GM12878 (cell line): ENCODE data around the gene HLA-DRA. TPM values are rescaled to one million over a fixed set of nuclear protein-coding genes. Genes with fewer than 3 reads are reported as not detected.

Experiments
- MAX ChIP-seq: IDR thresholded peaks from 2 replicates; pipeline ENCODE4 v1.6.1; 2012; ENCODE audit warnings: low read depth, low read length, improper control_type of control experiment
- NFIC ChIP-seq: IDR thresholded peaks from 2 replicates; pipeline ENCODE4 v1.6.1; 2012; ENCODE audit warnings: low read depth, mild to moderate bottlenecking, inconsistent platforms, low read length, moderate library complexity
- NFYB ChIP-seq: IDR thresholded peaks from 2 replicates; pipeline ENCODE4 v1.6.1; 2011; ENCODE audit warnings: low read depth, mild to moderate bottlenecking, low read length, improper control_type of control experiment, moderate library complexity; ENCODE audit not compliant: insufficient read depth
- PRDM15 ChIP-seq: fragments of 450-650 bp; formaldehyde crosslinking; IDR thresholded peaks from 2 replicates; pipeline ENCODE4 v1.4.0; 2020; ENCODE audit warnings: mild to moderate bottlenecking, moderate library complexity
- USF2 ChIP-seq: IDR thresholded peaks from 2 replicates; pipeline ENCODE4 v1.6.1; 2011; ENCODE audit warnings: low read depth, low read length, improper control_type of control experiment, borderline replicate concordance
- ZNF687 ChIP-seq: fragments of 450-650 bp; IDR thresholded peaks from 2 replicates; pipeline ENCODE4 v1.6.1; 2017; ENCODE audit warnings: mild to moderate bottlenecking, moderate library complexity
- polyA plus RNA-seq, 11 experiments: library from polyadenylated mRNA; depleted of rRNA in 4 of 11; unstranded in 6 of 11; stranded (reverse) in 5 of 11; fragments of >200 nt; fragmentation: Nextera tagmentation in 4 of 11; fragmentation: Illumina TruSeq in 1 of 11; extraction: Ambion mirVana in 4 of 11; extraction: Trizol in 1 of 11; gene quantifications; 1 replicate in 1 of 11; 2 replicates in 10 of 11; pipeline versions ENCODE4 v1.2.1 to v1.2.3, GENCODE V29; 2011 to 2016; ENCODE audit warnings: inconsistent platforms in 2 of 11, missing spikeins in 2 of 11, low read depth in 1 of 11
- total RNA-seq, 4 experiments: library from RNA; depleted of rRNA in 3 of 4; stranded (reverse); fragments of >200 nt in 3 of 4; fragmentation: Illumina TruSeq in 1 of 4; extraction: Trizol in 1 of 4; gene quantifications; 2 replicates each; pipeline versions ENCODE4 v1.2.1 to v1.2.3, GENCODE V29; 2013 to 2021
- TF ChIP-seq, protein P1 (sequence below): fragments of 450-650 bp; IDR thresholded peaks from 2 replicates; pipeline ENCODE4 v1.6.1; 2014; ENCODE audit warnings: mild to moderate bottlenecking
- TF ChIP-seq, protein P2 (sequence below), 3 experiments: IDR thresholded peaks in 2 of 3; conservative IDR thresholded peaks in 1 of 3; 2 replicates each; pipeline ENCODE4 v1.5.1; 2011; ENCODE audit warnings: low read depth in 3 of 3, low read length in 3 of 3, mild to moderate bottlenecking in 3 of 3, control low read depth in 2 of 3, moderate library complexity in 2 of 3, inconsistent platforms in 1 of 3, mixed read lengths in 1 of 3; ENCODE audit not compliant: control insufficient read depth in 2 of 3, insufficient read depth in 1 of 3; ENCODE audit errors: extremely low read depth in 1 of 3

Gene HLA-DRA
- total and polyA plus RNA-seq, 10 of the 15 experiments (the other 5 are each of a cell fraction or from before 2014, with no cell fraction given) = 2,040 to 7,093 (median 2,859) TPM

- TF ChIP-seq PRDM15 (CRISPR knock-in tag) (no peak), USF2 (no peak; the same call in 1 of the 2 replicates), NFYB (no peak), NFIC (peak; percentile 65; the same call in 1 of the 2 replicates), ZNF687 (no peak), MAX (no peak)
- TF ChIP-seq, protein P1, sequence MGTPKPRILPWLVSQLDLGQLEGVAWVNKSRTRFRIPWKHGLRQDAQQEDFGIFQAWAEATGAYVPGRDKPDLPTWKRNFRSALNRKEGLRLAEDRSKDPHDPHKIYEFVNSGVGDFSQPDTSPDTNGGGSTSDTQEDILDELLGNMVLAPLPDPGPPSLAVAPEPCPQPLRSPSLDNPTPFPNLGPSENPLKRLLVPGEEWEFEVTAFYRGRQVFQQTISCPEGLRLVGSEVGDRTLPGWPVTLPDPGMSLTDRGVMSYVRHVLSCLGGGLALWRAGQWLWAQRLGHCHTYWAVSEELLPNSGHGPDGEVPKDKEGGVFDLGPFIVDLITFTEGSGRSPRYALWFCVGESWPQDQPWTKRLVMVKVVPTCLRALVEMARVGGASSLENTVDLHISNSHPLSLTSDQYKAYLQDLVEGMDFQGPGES = no peak
- TF ChIP-seq, protein P2, sequence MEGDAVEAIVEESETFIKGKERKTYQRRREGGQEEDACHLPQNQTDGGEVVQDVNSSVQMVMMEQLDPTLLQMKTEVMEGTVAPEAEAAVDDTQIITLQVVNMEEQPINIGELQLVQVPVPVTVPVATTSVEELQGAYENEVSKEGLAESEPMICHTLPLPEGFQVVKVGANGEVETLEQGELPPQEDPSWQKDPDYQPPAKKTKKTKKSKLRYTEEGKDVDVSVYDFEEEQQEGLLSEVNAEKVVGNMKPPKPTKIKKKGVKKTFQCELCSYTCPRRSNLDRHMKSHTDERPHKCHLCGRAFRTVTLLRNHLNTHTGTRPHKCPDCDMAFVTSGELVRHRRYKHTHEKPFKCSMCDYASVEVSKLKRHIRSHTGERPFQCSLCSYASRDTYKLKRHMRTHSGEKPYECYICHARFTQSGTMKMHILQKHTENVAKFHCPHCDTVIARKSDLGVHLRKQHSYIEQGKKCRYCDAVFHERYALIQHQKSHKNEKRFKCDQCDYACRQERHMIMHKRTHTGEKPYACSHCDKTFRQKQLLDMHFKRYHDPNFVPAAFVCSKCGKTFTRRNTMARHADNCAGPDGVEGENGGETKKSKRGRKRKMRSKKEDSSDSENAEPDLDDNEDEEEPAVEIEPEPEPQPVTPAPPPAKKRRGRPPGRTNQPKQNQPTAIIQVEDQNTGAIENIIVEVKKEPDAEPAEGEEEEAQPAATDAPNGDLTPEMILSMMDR (IDR thresholded peaks at IDR 0.05 in 2 of 3, conservative IDR thresholded peaks at IDR 0.05 in 1 of 3; ENCODE audit: control insufficient read depth in 2 of 3, extremely low read depth in 1 of 3, insufficient read depth in 1 of 3, low read depth in 3 of 3, low read length in 3 of 3) = no peak
Measured at GRCh38 chr6:32462609-32463008, 22.9 kb downstream of the HLA-DRA start (continued).
